ENCODE results near the gene SMYD4. TPM values are rescaled to one million over a fixed set of nuclear protein-coding genes. Genes with fewer than 3 reads are reported as not detected.
A peak's percentile ranks its signal among the peaks of the same experiment; 100 is the strongest.

Gene SMYD4
- total RNA-seq, 1 experiment from 2014 or later = 28.1 TPM

GRCh38 chr17:1783271-1783670 is 46.4 kb downstream of the SMYD4 start:
- BruUV-seq (replicated peaks) = no TSS peak
- DNase-seq (ENCODE audit: low spot score) = no peak
- peaks cover 42% of the 10 kb centered on the region for H3K36me3 ChIP-seq (ENCODE audit: insufficient read depth, low read length, poor library complexity, severe bottlenecking)
- TF ChIP-seq EZH2 (IDR thresholded peaks at IDR 0.05; ENCODE audit: borderline replicate concordance, low read depth, low read length, poor library complexity, severe bottlenecking) = no peak
- no peak for TF ChIP-seq CTCF (conservative IDR thresholded peaks at IDR 0.05; ENCODE audit: low read depth, low read length)
- H3K27ac ChIP-seq (ENCODE audit: low read depth, low read length, poor library complexity, severe bottlenecking) = peak overlapping the region; percentile 46
- intact Hi-C loops (cut with micrococcal nuclease; ENCODE audit: unreplicated experiment) = no loop called here
- POLR2A ChIA-PET (ENCODE audit: low non-redundant PET) = no interaction called here
- CTCF ChIA-PET = interaction anchor here (0.5 to 1.4 kb wide), 5 partner anchors 60 to 134 kb away, joined by 3 to 10 read pairs (median 4); no protein-coding TSS in a partner anchor
- H3K9me3 ChIP-seq (ENCODE audit: low read depth, low read length, poor library complexity, severe bottlenecking) = no peaks in the 10 kb centered on the region
- H3K27me3 ChIP-seq (replicated peaks; ENCODE audit: insufficient read depth, low read depth, low read length, poor library complexity) = no peaks in the 10 kb centered on the region
- no peak overlapping the region for H3K4me3 ChIP-seq (ENCODE audit: low read depth, low read length, poor library complexity, severe bottlenecking)
- peaks cover 26% of the 10 kb centered on the region for H3K4me1 ChIP-seq (ENCODE audit: insufficient read depth, low read length, poor library complexity, severe bottlenecking)

GRCh38 chr17:1782171-1782567 is 47.5 kb downstream of the SMYD4 start:
- peaks cover 52% of the 10 kb centered on the region for H3K36me3 ChIP-seq (ENCODE audit: insufficient read depth, low read length, poor library complexity, severe bottlenecking)
- no TSS peak for BruUV-seq (replicated peaks)
- no peaks in the 10 kb centered on the region for H3K9me3 ChIP-seq (ENCODE audit: low read depth, low read length, poor library complexity, severe bottlenecking)
- H3K27me3 ChIP-seq (replicated peaks; ENCODE audit: insufficient read depth, low read depth, low read length, poor library complexity) = no peaks in the 10 kb centered on the region
- ChIA-PET CTCF (no interaction called here), POLR2A (ENCODE audit: low non-redundant PET) (no interaction called here)
- H3K4me1 ChIP-seq (ENCODE audit: insufficient read depth, low read length, poor library complexity, severe bottlenecking) = peaks cover 26% of the 10 kb centered on the region
- intact Hi-C loops (cut with micrococcal nuclease; ENCODE audit: unreplicated experiment) = no loop called here
- H3K27ac ChIP-seq (ENCODE audit: low read depth, low read length, poor library complexity, severe bottlenecking) = no peak overlapping the region
- no peak overlapping the region for H3K4me3 ChIP-seq (ENCODE audit: low read depth, low read length, poor library complexity, severe bottlenecking)
- DNase-seq (ENCODE audit: low spot score) = no peak
- no peak for TF ChIP-seq CTCF (conservative IDR thresholded peaks at IDR 0.05; ENCODE audit: low read depth, low read length)
- no peak for TF ChIP-seq EZH2 (IDR thresholded peaks at IDR 0.05; ENCODE audit: borderline replicate concordance, low read depth, low read length, poor library complexity, severe bottlenecking)

DNA sequence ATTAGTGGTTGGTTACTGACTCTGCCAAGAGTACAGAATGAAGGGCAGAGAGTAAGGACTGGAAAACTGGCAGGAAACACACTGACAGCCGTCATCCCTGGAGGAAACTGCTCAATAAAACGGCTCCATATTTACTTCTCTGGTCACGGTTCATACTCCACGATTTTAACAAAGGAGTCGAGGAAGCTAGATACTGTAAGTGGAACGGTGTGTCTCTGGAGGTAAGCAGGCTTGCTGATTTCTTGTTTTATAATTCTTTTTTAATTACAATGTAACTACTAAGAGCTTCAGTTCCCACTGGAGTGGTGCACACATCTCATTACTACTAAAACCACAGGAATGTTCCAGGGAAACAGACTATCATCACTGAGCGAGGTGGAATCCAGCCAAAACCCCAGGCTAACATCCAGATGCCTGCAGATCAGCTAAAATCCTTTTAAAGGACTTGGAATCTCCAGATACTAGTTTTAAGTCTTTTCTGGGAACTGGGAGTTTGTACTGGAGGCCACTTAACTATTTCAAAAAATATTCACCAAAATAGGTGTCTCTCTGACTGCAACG is 50.1 kb downstream of the SMYD4 start:
- Histone ChIP-seq H3K9me3 (ENCODE audit: low read depth, low read length, poor library complexity, severe bottlenecking) (no peaks in the 10 kb centered on the region), H3K27ac (ENCODE audit: low read depth, low read length, poor library complexity, severe bottlenecking) (peak overlapping the region; percentile 81), H3K27me3 (replicated peaks; ENCODE audit: insufficient read depth, low read depth, low read length, poor library complexity) (no peaks in the 10 kb centered on the region), H3K4me1 (ENCODE audit: insufficient read depth, low read length, poor library complexity, severe bottlenecking) (peaks cover 30% of the 10 kb centered on the region), H3K36me3 (ENCODE audit: insufficient read depth, low read length, poor library complexity, severe bottlenecking) (peaks cover 67% of the 10 kb centered on the region), H3K4me3 (ENCODE audit: low read depth, low read length, poor library complexity, severe bottlenecking) (no peak overlapping the region)
- intact Hi-C loops (cut with micrococcal nuclease; ENCODE audit: unreplicated experiment) = no loop called here
- POLR2A ChIA-PET (ENCODE audit: low non-redundant PET) = interaction anchor here (0.6 kb wide), 1 partner anchor 60 kb away, joined by 8 read pairs; no protein-coding TSS in a partner anchor
- BruUV-seq (replicated peaks) = TSS peak; percentile 20
- DNase-seq (ENCODE audit: low spot score) = peak; percentile 90
- TF ChIP-seq EZH2 (IDR thresholded peaks at IDR 0.05; ENCODE audit: borderline replicate concordance, low read depth, low read length, poor library complexity, severe bottlenecking) (no peak), CTCF (conservative IDR thresholded peaks at IDR 0.05; ENCODE audit: low read depth, low read length) (no peak)
- CTCF ChIA-PET = interaction anchor here (0.5 kb wide), 1 partner anchor 46 kb away, joined by 3 read pairs; no protein-coding TSS in a partner anchor
